ENCODE results near the gene FALEC. TPM values are rescaled to one million over a fixed set of nuclear protein-coding genes. Genes with fewer than 3 reads are reported as not detected.

The FALEC gene
- total RNA-seq, 2 experiments from 2014 or later: not detected

DNA sequence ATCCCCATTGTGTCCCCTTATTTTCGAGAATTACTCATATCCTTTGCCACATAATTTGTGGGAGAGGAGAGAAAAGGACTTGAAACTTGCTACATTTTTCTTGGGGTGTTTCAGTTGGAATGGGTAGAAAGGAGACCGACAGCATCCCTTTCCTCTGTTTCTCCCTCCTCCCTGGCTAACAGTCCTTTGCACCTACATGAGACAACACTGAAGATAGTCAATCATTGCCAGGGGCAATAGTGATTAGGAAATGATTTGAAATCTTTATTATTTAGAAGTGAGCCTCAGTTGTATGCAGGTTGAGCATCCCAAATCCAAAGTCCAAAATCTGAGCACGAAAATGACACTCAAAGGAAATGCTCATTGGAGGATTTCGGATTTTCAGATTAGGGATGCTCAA lies 36.2 kb upstream of the FALEC start:
- CTCF ChIA-PET: no interaction called here
- POLR2A ChIA-PET: no interaction called here
- DNase-seq: no peak
- intact Hi-C loops (cut with DNase I, micrococcal nuclease): no loop called here
- Mint-ChIP-seq H3K9me3 (no peaks in the 10 kb centered on the region), H3K4me3 (no peak overlapping the region), H3K4me1 (ENCODE audit: low read depth) (peaks cover 18% of the 10 kb centered on the region), H3K36me3 (ENCODE audit: low read depth) (peaks cover 6% of the 10 kb centered on the region), H3K27ac (no peak overlapping the region), H3K27me3 (no peaks in the 10 kb centered on the region)
- H3K27ac ChIP-seq (ENCODE audit: low read depth in 1 of 2, low read length in 2 of 2): no peak overlapping the region
- TF ChIP-seq, protein P1, sequence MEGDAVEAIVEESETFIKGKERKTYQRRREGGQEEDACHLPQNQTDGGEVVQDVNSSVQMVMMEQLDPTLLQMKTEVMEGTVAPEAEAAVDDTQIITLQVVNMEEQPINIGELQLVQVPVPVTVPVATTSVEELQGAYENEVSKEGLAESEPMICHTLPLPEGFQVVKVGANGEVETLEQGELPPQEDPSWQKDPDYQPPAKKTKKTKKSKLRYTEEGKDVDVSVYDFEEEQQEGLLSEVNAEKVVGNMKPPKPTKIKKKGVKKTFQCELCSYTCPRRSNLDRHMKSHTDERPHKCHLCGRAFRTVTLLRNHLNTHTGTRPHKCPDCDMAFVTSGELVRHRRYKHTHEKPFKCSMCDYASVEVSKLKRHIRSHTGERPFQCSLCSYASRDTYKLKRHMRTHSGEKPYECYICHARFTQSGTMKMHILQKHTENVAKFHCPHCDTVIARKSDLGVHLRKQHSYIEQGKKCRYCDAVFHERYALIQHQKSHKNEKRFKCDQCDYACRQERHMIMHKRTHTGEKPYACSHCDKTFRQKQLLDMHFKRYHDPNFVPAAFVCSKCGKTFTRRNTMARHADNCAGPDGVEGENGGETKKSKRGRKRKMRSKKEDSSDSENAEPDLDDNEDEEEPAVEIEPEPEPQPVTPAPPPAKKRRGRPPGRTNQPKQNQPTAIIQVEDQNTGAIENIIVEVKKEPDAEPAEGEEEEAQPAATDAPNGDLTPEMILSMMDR (IDR thresholded peaks at IDR 0.05): no peak
- H3K4me3 ChIP-seq (ENCODE audit: low read length): no peak overlapping the region
- no peak for ATAC-seq (ENCODE audit: poor library complexity)
- no peaks in the 10 kb centered on the region for H3K4me1 ChIP-seq (ENCODE audit: insufficient read depth, low read length)
- H3K27me3 ChIP-seq (ENCODE audit: control insufficient read depth in 1 of 2, insufficient read depth in 2 of 2, low read length in 2 of 2): no peaks in the 10 kb centered on the region
- H3K9me3 ChIP-seq (ENCODE audit: control insufficient read depth in 1 of 2, insufficient read depth in 1 of 2, low read length in 2 of 2): no peaks in the 10 kb centered on the region
- H3K36me3 ChIP-seq (ENCODE audit: insufficient read depth, low read length): no peaks in the 10 kb centered on the region

DNA sequence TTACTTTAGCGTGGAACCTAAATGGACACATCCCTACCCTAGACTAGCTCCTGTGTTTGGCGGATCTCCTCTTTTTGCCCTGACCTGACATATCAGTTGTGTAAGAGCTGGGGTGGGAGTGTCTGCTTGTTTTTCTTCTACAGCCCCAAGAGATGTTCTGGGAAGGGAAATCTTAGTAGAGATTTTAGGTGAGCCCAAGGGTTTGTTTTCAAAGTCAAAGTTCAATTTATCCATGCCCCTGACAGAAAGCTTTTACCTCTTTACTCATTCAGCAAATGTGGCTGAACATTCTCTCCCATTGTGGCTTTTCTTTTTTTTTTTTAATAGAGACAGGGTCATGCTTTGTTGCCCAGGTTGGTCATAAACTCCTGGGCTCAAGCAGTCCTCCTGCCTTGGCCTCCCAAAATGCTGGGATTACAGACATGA lies 35.6 kb upstream of the FALEC start:
- H3K27ac Mint-ChIP-seq: no peak overlapping the region
- no peak overlapping the region for H3K4me3 Mint-ChIP-seq
- CTCF ChIA-PET: no interaction called here
- Histone ChIP-seq H3K36me3 (ENCODE audit: insufficient read depth, low read length) (no peaks in the 10 kb centered on the region), H3K4me1 (ENCODE audit: insufficient read depth, low read length) (no peaks in the 10 kb centered on the region), H3K27me3 (ENCODE audit: control insufficient read depth in 1 of 2, insufficient read depth in 2 of 2, low read length in 2 of 2) (no peaks in the 10 kb centered on the region), H3K4me3 (ENCODE audit: low read length) (no peak overlapping the region), H3K9me3 (ENCODE audit: control insufficient read depth in 1 of 2, insufficient read depth in 1 of 2, low read length in 2 of 2) (no peaks in the 10 kb centered on the region), H3K27ac (ENCODE audit: low read depth in 1 of 2, low read length in 2 of 2) (no peak overlapping the region)
- intact Hi-C loops (cut with DNase I, micrococcal nuclease): no loop called here
- H3K27me3 Mint-ChIP-seq: no peaks in the 10 kb centered on the region
- ATAC-seq (ENCODE audit: poor library complexity): no peak
- TF ChIP-seq, protein P1 (IDR thresholded peaks at IDR 0.05): no peak
- peaks cover 16% of the 10 kb centered on the region for H3K4me1 Mint-ChIP-seq (ENCODE audit: low read depth)
- DNase-seq: no peak
- peaks cover under 1% of the 10 kb centered on the region for H3K36me3 Mint-ChIP-seq (ENCODE audit: low read depth)
- no peaks in the 10 kb centered on the region for H3K9me3 Mint-ChIP-seq
- POLR2A ChIA-PET: no interaction called here

DNA sequence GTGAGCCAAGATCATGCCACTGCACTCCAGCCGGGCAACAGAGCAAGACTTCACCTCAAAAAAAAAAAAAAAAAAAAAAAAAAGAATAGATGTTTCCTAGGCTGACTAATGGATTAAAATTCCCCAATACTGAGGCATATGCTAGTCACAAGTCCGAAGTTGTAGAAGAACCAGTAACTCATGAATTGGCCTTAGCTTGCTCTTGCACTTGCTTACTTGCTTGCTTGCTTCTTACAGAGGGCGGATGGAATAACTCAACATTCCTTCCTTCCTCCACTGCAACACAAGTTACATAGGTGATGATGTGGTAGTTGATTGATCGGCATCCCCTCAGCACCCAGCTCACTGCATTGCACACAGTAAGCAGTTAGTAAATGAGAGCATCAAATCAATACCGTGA lies 31.1 kb upstream of the FALEC start:
- Histone ChIP-seq H3K27me3 (ENCODE audit: control insufficient read depth in 1 of 2, insufficient read depth in 2 of 2, low read length in 2 of 2) (no peaks in the 10 kb centered on the region), H3K9me3 (ENCODE audit: control insufficient read depth in 1 of 2, insufficient read depth in 1 of 2, low read length in 2 of 2) (no peaks in the 10 kb centered on the region), H3K4me3 (ENCODE audit: low read length) (no peak overlapping the region), H3K4me1 (ENCODE audit: insufficient read depth, low read length) (peaks cover 16% of the 10 kb centered on the region), H3K27ac (ENCODE audit: low read depth in 1 of 2, low read length in 2 of 2) (no peak overlapping the region), H3K36me3 (ENCODE audit: insufficient read depth, low read length) (peaks cover 7% of the 10 kb centered on the region)
- TF ChIP-seq, protein P1 (IDR thresholded peaks at IDR 0.05): no peak
- DNase-seq: no peak
- ChIA-PET POLR2A (no interaction called here), CTCF (no interaction called here)
- intact Hi-C loops (cut with DNase I, micrococcal nuclease): no loop called here
- H3K9me3 Mint-ChIP-seq: no peaks in the 10 kb centered on the region
- peaks cover 24% of the 10 kb centered on the region for H3K4me1 Mint-ChIP-seq (ENCODE audit: low read depth)
- no peak overlapping the region for H3K27ac Mint-ChIP-seq
- no peak for ATAC-seq (ENCODE audit: poor library complexity)
- no peaks in the 10 kb centered on the region for H3K27me3 Mint-ChIP-seq
- H3K4me3 Mint-ChIP-seq: no peak overlapping the region
- peaks cover 20% of the 10 kb centered on the region for H3K36me3 Mint-ChIP-seq (ENCODE audit: low read depth)
